LNCAP (cell line): ENCODE data around the gene GH2.
"Not testable (repeated sequence)": the region's sequence is repeated elsewhere in the genome, so short reads cannot be mapped to it uniquely, and the experiment has no call there.

Source experiments
- CTCF ChIP-seq: fragments of 450-650 bp; IDR thresholded peaks from 2 replicates; pipeline ENCODE4 v1.5.1; 2017; ENCODE audit warnings: mild to moderate bottlenecking

Gene GH2

DNA sequence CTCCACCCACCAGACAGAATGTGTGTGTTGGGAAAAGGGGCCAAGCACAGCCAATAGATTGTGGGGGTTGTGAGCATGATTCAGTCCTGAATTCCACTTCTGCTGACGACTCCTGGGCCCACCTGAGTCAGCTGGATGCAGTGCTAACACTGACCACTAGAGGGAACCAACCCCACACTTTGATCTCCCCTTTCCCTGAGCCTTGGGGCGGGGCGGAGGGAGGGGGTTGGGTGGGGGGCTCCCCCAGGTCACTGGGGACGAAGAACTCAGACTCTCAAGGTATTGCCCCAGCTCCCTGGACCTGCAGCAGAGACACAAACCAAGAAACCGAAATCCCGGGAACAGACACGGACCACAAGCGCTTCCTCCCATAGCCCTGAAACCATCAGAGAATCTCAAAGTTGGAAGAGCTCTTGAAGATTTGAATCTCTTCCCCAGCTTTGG is 29.9 kb upstream of the GH2 start:
- peak; percentile 86 for TF ChIP-seq CTCF

DNA sequence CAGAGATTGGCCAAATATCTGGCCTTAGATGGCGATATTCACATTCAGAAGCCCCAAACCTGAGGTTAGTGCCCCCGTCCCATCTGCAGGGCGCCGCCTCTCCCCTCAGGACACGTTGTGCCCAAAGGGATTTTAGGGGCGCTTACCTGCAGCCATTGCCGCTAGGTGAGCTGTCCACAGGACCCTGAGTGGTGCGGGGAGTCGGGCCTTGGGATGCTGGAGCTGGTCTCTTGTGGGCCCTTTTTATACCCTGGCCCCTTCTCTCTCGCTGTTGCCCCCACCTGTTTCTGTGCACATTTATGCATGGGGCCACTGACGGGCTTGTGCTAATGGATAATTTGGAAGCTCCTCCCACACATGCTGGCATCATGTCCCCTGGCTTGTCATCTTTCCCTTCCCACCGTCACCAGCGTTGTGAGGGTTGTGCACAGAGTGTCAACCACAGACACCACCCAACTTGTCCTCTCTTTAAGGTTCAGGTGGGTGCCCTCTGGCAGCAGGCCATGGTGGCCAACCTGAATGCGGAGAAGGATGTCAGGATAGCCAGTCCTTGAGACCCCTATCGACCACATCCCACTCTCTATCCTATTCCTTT is 29.4 kb upstream of the GH2 start, which contains the start of gene CSHL1:
CSHL1 (minus strand) TSS at position 218 of the 595 bp plus-strand sequence; CDS start at position 156, 62 bp downstream.
- no peak for TF ChIP-seq CTCF

DNA sequence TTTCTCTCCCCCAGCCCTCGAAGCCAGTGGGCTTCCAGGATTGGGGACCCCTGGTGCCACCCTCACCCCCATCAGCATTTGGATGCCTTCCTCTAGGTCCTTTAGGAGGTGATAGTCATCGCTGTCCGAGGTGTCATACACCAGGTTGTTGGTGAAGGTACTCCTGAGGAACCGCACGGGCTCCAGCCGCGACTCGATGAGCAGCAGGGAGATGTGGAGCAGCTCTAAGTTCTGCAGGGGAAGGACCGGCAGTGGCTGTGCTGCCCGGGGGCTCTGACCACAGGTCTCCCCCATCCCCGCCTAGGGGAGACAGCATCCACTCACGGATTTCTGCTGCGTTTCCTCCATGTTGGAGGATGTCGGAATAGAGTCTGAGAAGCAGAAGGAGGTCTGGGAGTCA is 28.4 kb upstream of the GH2 start:
- no peak for TF ChIP-seq CTCF

DNA sequence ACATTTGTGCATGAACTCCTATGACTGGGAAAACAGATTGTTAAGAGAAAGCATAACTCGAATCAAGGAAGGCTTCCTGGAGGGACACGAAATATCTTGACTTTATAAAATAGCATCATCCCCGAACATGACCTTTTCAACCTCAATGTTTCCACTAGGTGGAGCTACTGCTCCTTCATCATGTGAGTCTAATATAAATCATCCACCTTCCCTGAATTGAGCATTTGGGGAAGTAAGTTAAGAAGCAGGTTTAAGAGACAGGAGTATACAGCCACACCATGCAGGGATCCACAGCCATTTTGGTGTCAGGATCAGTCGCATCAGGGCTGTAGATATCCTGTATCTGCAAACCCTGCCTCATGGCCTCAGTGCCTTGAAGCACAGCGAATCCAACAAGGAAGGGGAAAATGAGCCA is 22.1 kb upstream of the GH2 start:
- peak; percentile 43 for TF ChIP-seq CTCF

GRCh38 chr17:63896524-63897354 is 15.0 kb upstream of the GH2 start, which contains the start of gene CSH1:
TSS of gene CSH1 (minus strand) at chr17:63896574. CDS start at chr17:63896511, 63 bp downstream.
- not testable (repeated sequence) for TF ChIP-seq CTCF

- 0 out of 2 replicates have a peak, but pooled peaks have one; percentile 21 for TF ChIP-seq CTCF
Observed at GRCh38 chr17:63892316-63893037, 10.7 kb upstream of the GH2 start.
